NCI-H2081 treated with DMSO at 0.1 percent for 48 hours (cell line): ENCODE measurements around the gene ATF7.
"Not testable (repeated sequence)": the region's sequence is repeated elsewhere in the genome, so short reads cannot be mapped to it uniquely, and the experiment has no call there.

ENCODE experiments used
- DNase-seq: peaks from one replicate; lab custom pipeline; 2025; lab: John Stamatoyannopoulos, UW

Gene ATF7

GRCh38 chr12:53626702-53627169 lies 554 bp upstream of the ATF7 start:
- no peak for DNase-seq

DNA sequence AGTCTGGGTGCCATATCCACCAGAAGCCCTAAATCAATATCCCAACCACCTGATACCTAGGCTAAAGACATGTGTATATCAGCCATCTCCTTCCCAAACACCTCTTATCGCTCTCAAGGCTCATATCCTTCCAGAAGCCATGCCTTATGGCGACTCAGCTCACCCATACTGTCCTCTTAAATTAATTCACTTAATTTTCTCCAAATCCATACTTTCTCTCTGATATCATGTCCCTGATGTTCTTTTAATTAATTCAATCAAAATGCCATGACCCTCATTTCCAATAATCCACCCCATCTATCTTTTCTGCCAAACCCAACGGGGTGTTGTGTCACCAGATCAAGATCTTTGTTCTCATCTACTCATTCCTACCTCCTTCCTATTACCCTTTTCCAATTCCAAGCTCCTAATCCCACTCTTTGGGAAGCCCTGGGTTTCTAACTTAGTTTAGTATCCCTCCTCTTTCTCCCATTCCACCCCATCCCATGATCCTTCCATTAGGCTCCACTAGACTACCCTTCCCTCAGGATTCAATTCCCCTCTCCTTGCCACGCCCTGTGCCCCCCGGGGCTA lies 723 bp downstream of the ATF7 start:
- DNase-seq: no peak

GRCh38 chr12:53624956-53625355 lies 1.2 kb downstream of the ATF7 start:
- DNase-seq: no peak

GRCh38 chr12:53624458-53624857 lies 1.7 kb downstream of the ATF7 start:
- no peak for DNase-seq

- no peak for DNase-seq
These were observed 2.4 kb downstream of the ATF7 start for GRCh38 chr12:53623548-53624385.

GRCh38 chr12:53622724-53623123 lies 3.5 kb downstream of the ATF7 start:
- DNase-seq: no peak

GRCh38 chr12:53618275-53618674 lies 7.9 kb downstream of the ATF7 start:
- no peak for DNase-seq

DNA sequence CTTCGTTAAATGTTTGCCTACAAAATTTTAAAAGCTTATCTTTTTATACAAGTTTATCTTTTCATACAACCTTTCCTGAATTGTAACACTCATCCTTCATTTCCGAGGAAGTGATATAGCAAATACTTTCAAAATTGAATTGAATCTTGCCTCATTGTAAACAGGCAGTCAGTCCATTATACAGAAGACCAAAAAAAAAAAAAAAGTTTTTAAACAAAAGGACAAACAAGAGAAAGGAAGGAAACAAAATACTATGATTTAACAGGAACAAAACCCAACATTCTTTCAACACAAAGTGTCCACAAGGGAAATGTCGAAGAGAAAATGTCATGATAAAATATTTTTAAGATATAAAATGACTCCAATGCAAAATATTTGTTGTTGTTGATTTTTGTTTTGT lies 8.5 kb downstream of the ATF7 start:
- DNase-seq: no peak

DNA sequence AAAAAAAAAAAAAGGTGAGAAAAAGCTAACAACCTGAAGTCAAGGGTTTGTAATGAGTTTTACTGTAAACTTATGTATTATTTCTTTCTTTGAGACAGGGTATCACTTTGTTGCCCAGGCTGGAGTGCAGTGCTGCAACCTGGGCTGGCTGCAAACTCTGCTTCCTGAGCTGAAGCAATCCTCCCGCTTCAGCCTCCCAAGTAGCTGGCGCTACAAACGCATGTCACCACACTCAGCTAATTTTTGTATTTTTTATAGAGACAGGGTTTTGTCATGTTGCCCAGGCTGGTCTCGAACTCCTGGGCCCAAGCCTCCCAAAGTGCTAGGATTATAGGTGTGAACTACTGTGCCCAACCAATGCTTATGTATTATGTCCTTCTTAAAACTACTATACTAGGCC lies 9.2 kb downstream of the ATF7 start:
- no peak for DNase-seq

- no peak for DNase-seq
These were observed 12.4 kb downstream of the ATF7 start for GRCh38 chr12:53613821-53614220.

GRCh38 chr12:53612978-53613377 lies 13.2 kb downstream of the ATF7 start:
- no peak for DNase-seq

- no peak for DNase-seq
These were observed 14.9 kb downstream of the ATF7 start for GRCh38 chr12:53611304-53611703.

DNA sequence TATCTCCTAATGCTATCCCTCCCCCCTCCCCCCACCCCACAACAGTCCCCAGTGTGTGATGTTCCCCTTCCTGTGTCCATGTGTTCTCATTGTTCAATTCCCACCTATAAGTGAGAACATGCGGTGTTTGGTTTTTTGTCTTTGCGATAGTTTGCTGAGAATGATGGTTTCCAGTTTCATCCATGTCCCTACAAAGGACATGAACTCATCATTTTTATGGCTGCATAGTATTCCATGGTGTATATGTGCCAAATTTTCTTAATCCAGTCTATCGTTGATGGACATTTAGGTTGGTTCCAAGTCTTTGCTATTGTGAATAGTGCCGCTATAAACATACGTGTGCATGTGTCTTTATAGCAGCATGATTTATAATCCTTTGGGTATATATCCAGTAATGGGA lies 19.5 kb downstream of the ATF7 start:
- not testable (repeated sequence) for DNase-seq

- DNase-seq: no peak
These were observed 21.6 kb downstream of the ATF7 start for GRCh38 chr12:53604581-53604980.

- no peak for DNase-seq
These were observed 22.4 kb downstream of the ATF7 start for GRCh38 chr12:53603804-53604203.

DNA sequence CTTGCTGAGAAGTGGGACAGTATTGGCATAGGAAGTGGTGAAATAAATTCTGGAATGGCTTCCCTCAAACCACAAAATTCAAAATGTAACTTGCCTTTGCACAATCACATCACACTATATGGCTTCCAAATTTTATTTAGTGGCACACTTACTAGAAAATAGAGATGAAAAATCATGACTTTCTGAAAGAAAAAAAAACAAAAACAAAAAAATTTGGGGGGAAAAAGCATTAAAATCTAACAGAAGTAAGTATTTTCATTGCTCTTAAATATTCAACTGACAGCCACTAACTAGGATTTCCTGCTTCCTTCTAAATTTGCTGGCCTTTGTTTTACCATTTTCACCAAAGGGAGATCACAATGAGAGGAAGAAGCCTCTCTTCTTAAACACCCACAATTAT lies 23.0 kb downstream of the ATF7 start:
- no peak for DNase-seq

DNA sequence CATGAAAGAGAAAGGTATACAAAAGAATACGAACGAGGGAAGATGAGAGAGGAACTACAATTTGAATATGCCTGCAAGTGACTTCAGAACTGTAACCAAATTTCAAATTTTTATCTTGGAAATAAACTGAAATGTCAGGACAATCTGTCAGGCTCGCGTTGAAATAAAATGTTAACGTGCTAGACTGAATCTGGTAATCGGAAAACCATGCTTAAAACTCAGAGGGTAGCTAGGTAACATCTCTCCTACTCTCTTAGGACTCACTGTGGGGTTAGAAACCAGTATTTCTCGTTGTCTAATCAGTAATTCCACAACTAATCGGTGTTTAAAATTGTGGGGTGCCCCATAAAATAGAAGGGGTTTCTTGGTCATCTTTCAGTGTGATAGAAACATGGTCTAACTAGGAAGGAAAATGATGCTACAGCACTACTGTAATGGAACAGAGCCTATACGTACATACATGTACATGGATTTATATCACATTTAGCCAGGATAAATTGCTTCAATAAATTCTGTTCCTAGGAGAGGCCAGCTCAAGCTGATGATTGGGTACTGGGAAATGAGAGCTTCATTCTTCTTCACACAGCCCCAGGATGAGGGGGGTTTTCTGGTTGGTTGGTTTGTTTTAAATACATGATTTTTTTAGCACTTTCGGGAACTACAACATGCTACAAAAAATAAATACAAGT lies 23.9 kb downstream of the ATF7 start:
- DNase-seq: no peak

DNA sequence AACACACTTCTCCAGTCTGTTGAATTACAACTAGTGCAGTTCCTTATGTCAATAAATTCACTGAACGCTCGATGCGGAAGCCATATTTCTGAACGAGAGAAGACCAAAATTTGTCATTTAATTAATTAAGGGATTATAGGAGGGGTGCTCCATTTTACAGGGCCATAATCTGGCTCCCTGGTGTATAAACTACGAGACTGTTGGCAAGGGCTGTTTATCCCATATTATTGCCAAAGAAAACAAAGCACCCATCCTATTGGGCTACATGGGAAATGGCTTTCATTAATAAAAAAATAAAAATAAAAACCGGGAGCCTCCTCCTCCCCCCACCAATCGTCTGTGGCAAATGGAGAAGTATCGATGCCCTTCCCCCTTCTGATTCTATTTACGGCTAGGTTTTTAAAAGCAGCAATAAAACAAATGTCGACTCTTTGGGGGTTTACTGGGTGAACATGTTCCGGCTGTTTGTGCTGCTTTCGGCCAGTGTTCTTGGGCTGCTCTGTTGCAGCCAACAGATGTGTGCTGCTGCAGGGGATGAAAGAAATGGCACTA lies 24.8 kb downstream of the ATF7 start:
- DNase-seq: no peak

DNA sequence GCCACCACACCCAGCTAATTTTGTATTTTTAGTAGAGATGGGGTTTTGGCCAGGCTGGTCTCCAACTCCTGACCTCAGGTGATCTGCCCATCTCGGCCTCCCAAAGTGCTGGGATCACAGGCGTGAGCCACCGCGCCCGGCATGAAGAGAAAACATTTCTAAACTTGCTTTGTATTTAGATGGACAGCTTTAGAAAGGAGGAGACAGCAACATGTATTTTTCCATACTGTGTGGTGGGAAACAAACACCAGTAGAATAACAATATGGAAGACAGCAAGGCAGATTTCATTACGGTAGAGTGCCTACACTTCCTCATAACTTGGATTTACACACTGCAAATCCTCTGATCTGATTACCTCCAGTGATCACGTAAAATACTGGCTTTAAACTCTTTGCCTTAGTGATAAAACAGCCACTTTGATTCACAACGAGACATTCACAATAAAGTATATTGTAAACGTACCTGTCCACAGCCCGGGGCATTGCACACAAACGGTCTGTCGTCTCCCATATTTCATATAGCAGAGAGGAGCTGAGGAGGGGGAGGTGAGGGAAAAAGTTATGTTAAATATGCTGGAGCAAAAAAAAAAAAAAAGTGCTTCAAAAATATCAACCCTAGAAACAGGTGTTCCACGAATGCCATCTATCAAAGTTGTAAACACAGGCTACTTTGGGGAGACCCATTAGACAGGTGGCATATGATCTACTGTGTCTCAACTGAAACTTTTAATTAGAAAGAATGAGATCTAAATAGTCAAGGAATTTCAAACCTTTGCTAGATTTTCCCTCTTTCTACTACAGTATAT lies 25.5 kb downstream of the ATF7 start:
- no peak for DNase-seq

DNA sequence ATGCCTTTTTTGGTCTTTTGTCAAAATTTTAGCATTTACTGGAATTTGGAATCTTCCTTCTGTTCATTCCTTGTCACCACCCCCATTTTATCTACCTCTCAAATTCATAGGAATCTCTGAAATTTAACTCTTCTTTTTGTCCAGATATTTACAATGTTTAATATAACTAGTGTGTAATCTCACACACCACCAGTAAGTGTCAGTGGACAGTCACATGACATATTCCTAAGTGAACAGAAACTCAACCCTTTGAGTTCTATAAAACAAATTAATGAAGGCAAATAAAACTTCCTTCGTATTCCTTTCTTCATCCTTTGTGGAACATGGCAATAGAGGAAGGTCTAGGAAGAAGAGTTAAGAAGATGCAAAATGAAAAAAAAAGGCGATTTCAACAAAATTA lies 26.6 kb downstream of the ATF7 start:
- no peak for DNase-seq

DNA sequence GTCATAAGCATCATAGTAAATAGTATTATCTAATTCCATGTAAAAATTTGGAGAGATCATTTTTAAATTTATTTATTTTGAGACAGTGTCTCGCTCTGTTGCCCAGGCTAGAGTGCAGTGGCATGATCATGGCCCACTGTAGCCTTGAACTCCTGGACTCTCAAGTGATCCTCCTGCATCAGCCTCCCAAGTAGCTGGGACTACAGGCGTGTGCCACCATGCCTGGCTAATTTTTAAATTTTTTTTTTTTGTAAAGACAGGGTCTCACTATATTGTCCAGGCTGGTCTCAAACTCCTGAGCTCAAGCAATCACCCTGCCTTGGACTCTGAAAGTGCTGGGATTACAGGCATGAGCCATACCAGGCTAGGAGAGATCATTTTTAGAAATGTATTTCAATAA lies 27.2 kb downstream of the ATF7 start:
- not testable (repeated sequence) for DNase-seq

DNA sequence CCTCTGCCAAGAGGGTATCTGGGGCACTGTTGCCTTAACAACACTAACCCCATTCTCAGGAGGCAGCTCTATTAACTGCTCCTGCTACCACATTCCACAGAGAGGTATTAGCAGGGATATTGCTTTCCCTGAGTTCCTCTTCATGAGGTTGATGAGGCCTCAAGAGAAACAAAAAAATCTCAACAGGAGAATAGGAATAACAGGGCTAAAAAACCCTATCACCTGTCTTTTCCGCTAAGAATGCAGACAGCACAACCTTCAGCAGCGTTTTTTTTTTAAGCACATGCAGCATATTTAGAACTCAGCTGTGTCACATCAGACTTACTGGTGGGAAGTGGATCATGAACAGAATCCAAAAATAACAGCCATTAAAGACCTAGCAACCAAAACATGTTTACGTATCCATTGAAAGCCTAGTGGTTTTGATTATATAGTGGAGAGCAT lies 29.2 kb downstream of the ATF7 start:
- no peak for DNase-seq
